ENCODE results near the gene CHN2.

CHN2 gene

DNA sequence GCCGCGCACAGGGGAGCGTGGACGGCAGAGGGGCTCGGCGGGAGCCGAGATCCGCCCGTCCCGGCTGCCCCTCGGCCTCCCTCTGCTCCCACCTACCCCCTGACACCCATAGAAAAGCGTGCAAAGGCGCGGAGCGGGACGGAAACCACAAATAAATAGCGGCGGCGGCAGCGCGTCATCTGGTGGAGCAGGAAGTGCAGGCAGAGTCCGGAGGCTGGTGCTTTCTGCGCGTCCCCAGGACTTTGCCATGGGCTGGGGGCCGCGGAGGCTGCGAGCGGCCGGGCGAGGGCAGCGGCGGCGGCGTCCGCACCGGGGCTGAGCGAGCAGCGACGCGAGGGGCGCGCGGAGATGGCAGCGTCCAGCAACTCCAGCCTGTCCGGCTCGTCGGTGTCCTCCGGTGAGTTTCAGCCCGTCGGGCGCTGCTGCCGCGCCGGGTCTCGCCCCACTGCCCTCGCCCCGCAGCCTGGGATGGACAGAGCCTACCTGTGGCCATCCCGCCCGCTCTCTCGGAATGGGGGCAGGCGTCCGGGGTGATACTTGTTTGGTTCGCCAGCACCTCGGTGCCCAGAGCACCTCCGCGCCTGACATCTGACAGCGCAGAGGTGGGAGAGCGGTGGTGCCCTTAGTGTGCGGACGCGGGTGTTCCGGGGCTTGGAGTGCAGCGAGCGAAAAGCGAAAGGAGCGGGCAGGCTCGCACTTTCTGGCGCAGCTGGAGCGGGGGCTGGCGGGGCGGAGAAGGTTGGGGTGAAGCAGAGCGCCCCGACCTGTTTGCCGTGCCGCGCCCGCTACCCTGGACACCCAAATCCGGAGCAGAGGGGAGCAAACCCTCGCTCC is at the start of gene CHN2:
Gene CHN2, plus strand, starts transcription at position 182 of the 834 bp plus-strand sequence.
- H3K4me1 Mint-ChIP-seq: peaks cover 18% of the 10 kb centered on the region
- peak within 1 kb of the TSS; percentile 73 for H3K4me3 Mint-ChIP-seq
- H3K9me3 Mint-ChIP-seq: no peaks in the 10 kb centered on the region
- no peaks in the 10 kb centered on the region for H3K36me3 Mint-ChIP-seq
- H3K27me3 Mint-ChIP-seq: peaks cover 76% of the 10 kb centered on the region
- ATAC-seq: peak; percentile 68
- peak within 1 kb of the TSS; percentile 8 for H3K27ac Mint-ChIP-seq

- Mint-ChIP-seq H3K9me3 (no peaks in the 10 kb centered on the region), H3K4me1 (peaks cover 7% of the 10 kb centered on the region), H3K4me3 (no peak overlapping the region), H3K27me3 (peaks cover 65% of the 10 kb centered on the region), H3K36me3 (no peaks in the 10 kb centered on the region), H3K27ac (no peak overlapping the region)
- no peak for ATAC-seq
Observed at GRCh38 chr7:29145553-29146056, 49.0 kb upstream of the CHN2 start.

DNA sequence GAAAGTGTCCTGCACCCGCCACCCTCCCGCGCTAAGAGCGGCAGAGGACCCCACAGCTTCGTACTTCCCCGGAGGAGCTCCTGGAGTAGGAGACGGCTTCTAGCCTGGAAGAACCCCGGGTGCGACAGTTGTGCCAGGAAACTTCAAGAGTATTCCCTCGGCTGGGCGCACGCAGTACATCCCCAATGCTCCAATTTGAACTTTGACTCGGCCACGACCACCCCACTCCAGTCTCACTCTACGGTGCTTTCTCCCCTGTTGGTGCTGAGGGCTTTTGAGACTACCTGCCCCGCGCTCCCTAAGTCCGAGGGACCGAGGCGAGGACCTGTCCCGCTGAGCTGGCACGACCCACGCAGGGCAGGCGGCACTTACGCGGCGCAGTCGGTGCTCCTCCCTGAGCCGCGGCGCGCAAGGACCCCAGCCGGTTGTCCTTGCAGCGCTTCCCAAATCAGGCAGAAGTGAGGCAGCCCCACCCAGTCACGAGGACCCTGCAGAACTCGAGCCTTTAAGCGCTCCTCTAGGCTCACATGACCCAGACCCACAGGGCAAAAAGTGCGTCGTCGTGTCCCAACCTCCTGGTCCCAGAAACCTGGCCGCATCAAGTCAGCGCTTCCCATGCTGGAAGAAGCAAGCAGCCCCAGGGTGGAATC is 48.4 kb upstream of the CHN2 start, which contains the start of gene CPVL:
Gene CPVL, minus strand, starts transcription at position 481 of the 650 bp plus-strand sequence. CDS start 25,476 bp downstream, outside the sequence.
- Mint-ChIP-seq H3K4me1 (peaks cover 7% of the 10 kb centered on the region), H3K27ac (no peak within 1 kb of the TSS), H3K4me3 (no peak within 1 kb of the TSS), H3K36me3 (no peaks in the 10 kb centered on the region), H3K9me3 (no peaks in the 10 kb centered on the region), H3K27me3 (peaks cover 61% of the 10 kb centered on the region)
- no peak for ATAC-seq

- Mint-ChIP-seq H3K4me3 (no peak overlapping the region), H3K9me3 (no peaks in the 10 kb centered on the region), H3K36me3 (no peaks in the 10 kb centered on the region), H3K4me1 (peaks cover 7% of the 10 kb centered on the region), H3K27ac (no peak overlapping the region), H3K27me3 (peaks cover 59% of the 10 kb centered on the region)
- no peak for ATAC-seq
Observed at GRCh38 chr7:29146888-29147609, 47.5 kb upstream of the CHN2 start.

DNA sequence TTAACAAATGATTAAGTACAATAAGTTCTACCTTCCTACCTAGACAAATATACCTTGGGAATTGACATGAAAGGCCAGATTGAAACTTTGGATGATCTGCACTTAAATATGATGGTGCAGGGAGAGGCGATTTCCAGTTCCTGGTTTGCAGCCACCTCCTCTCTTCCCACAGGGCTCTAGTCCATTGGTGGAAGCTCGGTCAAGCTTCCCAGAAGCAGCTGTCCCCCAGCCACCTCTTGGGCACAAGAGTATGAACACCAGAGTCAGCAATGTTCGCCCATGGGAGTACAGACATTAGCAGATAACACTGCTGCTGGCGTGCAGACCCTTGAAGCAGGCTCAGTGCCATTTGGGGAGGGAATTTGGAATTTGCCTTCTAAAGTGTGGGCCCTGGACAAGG is 46.8 kb upstream of the CHN2 start:
- Mint-ChIP-seq H3K4me3 (no peak overlapping the region), H3K4me1 (peaks cover 7% of the 10 kb centered on the region), H3K36me3 (no peaks in the 10 kb centered on the region), H3K9me3 (no peaks in the 10 kb centered on the region), H3K27me3 (peaks cover 58% of the 10 kb centered on the region), H3K27ac (no peak overlapping the region)
- ATAC-seq: no peak

GRCh38 chr7:29149036-29149435 is 45.5 kb upstream of the CHN2 start:
- H3K4me3 Mint-ChIP-seq: no peak overlapping the region
- peaks cover 7% of the 10 kb centered on the region for H3K4me1 Mint-ChIP-seq
- H3K27me3 Mint-ChIP-seq: peaks cover 52% of the 10 kb centered on the region
- no peak overlapping the region for H3K27ac Mint-ChIP-seq
- no peaks in the 10 kb centered on the region for H3K36me3 Mint-ChIP-seq
- H3K9me3 Mint-ChIP-seq: no peaks in the 10 kb centered on the region
- no peak for ATAC-seq

GRCh38 chr7:29150856-29151255 is 43.7 kb upstream of the CHN2 start:
- peaks cover 48% of the 10 kb centered on the region for H3K27me3 Mint-ChIP-seq
- H3K4me1 Mint-ChIP-seq: peaks cover 6% of the 10 kb centered on the region

DNA sequence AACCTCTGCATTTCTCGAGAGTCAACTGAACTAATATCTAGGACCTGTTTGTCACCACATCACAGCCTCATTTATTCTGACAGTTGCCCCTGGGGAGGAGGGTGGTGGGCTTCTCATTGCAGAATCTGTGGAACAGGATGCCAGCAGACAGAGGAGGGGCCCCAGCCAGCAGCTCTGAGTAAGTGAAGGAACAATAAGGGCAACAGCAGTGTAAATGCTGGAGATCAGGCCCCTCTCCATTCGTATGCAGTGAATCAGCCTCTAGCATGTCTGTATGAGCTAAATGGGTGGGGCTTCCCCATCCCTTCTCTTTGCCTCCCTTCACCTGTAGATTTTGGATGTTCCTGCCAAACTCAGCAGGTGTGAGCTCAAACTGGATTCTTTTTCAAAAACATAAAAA is 40.5 kb upstream of the CHN2 start:
- H3K4me1 Mint-ChIP-seq: no peaks in the 10 kb centered on the region
- H3K27me3 Mint-ChIP-seq: peaks cover 18% of the 10 kb centered on the region
- no peak overlapping the region for H3K4me3 Mint-ChIP-seq
- peaks cover 3% of the 10 kb centered on the region for H3K9me3 Mint-ChIP-seq
- H3K36me3 Mint-ChIP-seq: no peaks in the 10 kb centered on the region
- no peak overlapping the region for H3K27ac Mint-ChIP-seq
- no peak for ATAC-seq

More at GRCh38 chr7:29150856-29151255, 43.7 kb upstream of the CHN2 start:
- H3K9me3 Mint-ChIP-seq: peaks cover 3% of the 10 kb centered on the region
- no peak for ATAC-seq
- H3K27ac Mint-ChIP-seq: no peak overlapping the region
- H3K4me3 Mint-ChIP-seq: no peak overlapping the region
- H3K36me3 Mint-ChIP-seq: no peaks in the 10 kb centered on the region

GRCh38 chr7:29156907-29157452 is 37.6 kb upstream of the CHN2 start:
- no peak overlapping the region for H3K27ac Mint-ChIP-seq
- H3K4me3 Mint-ChIP-seq: no peak overlapping the region
- ATAC-seq: no peak
- H3K27me3 Mint-ChIP-seq: peaks cover 34% of the 10 kb centered on the region
- no peaks in the 10 kb centered on the region for H3K36me3 Mint-ChIP-seq
- H3K9me3 Mint-ChIP-seq: peaks cover 3% of the 10 kb centered on the region
- no peaks in the 10 kb centered on the region for H3K4me1 Mint-ChIP-seq

DNA sequence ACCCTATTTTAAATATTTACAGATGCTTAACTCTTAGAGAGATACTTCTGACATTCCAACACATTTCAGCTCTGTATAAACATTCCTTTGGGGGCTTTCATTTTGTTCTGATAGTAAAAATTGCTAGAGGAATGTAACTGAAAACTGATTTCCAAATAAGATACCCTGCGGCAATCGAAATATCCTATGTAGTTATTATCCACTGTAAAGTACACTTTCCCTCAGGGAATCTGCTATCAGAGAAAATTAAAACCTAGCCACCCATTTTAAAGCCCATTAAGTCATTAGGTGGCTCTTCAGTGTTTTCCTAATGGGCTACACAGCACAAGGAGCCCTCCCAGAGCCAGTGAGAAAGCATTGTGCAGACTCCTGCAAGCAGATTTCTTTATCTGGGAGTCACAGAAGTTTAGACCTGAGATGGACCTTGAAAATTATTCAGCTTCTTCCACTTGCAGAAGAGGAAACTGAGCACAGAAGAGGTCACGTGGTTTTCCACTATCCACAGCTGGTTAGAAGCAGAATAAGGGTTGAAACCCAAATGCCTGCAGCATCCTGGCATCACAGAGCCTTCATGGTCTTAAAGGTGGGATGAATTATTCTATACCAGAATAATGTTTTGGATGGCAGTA is 35.7 kb upstream of the CHN2 start:
- H3K4me1 Mint-ChIP-seq: no peaks in the 10 kb centered on the region

GRCh38 chr7:29160080-29160479 is 34.5 kb upstream of the CHN2 start:
- H3K36me3 Mint-ChIP-seq: no peaks in the 10 kb centered on the region
- ATAC-seq: no peak
- peaks cover 27% of the 10 kb centered on the region for H3K27me3 Mint-ChIP-seq
- no peaks in the 10 kb centered on the region for H3K4me1 Mint-ChIP-seq
- no peak overlapping the region for H3K4me3 Mint-ChIP-seq
- H3K27ac Mint-ChIP-seq: no peak overlapping the region
- no peaks in the 10 kb centered on the region for H3K9me3 Mint-ChIP-seq

More for the DNA sequence above, 35.7 kb upstream of the CHN2 start:
- Mint-ChIP-seq H3K36me3 (no peaks in the 10 kb centered on the region), H3K27ac (no peak overlapping the region), H3K27me3 (peaks cover 27% of the 10 kb centered on the region), H3K9me3 (peaks cover 3% of the 10 kb centered on the region), H3K4me3 (no peak overlapping the region)
- ATAC-seq: no peak

DNA sequence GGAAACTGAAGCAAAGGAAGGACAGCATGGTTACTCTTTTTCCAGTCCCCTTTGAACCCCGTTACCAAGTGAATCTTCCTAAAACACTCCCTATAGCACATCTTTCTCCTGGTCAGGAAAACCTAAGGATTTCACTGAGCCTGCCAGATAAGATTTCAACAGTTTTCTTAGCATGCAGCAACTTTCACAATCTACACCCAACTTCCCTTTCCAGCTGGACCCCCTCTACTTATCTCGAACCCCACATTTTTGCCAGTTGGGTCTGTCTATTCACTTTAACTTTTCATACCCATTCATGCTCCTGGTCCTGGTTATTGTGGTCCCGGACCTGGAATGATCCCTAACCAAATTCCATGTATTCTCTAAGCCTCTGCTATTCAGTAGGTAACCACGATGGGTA is 33.3 kb upstream of the CHN2 start:
- Mint-ChIP-seq H3K27ac (no peak overlapping the region), H3K4me3 (no peak overlapping the region), H3K36me3 (no peaks in the 10 kb centered on the region), H3K27me3 (peaks cover 27% of the 10 kb centered on the region), H3K9me3 (peaks cover 3% of the 10 kb centered on the region), H3K4me1 (no peaks in the 10 kb centered on the region)
- ATAC-seq: no peak

DNA sequence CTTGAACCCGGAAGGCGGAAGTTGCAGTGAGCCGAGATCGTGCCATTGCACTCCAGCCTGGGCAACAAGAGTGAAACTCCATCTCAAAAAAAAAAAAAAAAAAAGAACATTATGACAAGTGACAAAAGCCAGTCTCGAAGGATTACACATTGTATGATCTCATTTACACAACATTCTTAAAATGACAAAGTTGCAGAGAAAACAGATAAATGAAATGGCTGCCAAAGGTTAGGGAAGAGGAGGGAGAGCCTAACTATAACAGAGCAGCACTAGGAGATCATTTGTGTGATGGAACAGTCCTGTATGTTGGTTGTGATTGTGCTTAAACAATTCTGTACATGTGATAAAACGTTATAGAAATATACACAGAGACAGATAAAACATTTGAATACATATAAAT is 32.0 kb upstream of the CHN2 start:
- H3K27me3 Mint-ChIP-seq: peaks cover 27% of the 10 kb centered on the region
- no peak overlapping the region for H3K27ac Mint-ChIP-seq
- H3K4me3 Mint-ChIP-seq: no peak overlapping the region
- peaks cover 3% of the 10 kb centered on the region for H3K9me3 Mint-ChIP-seq
- no peaks in the 10 kb centered on the region for H3K4me1 Mint-ChIP-seq
- H3K36me3 Mint-ChIP-seq: no peaks in the 10 kb centered on the region
- ATAC-seq: no peak

- Mint-ChIP-seq H3K4me3 (no peak overlapping the region), H3K36me3 (no peaks in the 10 kb centered on the region), H3K27ac (no peak overlapping the region), H3K9me3 (peaks cover 3% of the 10 kb centered on the region), H3K27me3 (peaks cover 27% of the 10 kb centered on the region), H3K4me1 (no peaks in the 10 kb centered on the region)
- ATAC-seq: no peak
Observed at GRCh38 chr7:29163854-29164253, 30.7 kb upstream of the CHN2 start.

Measured in stimulated activated memory B cell treated with anti-CD40 and anti-IgM and Interleukin-4, amounts not matched to agents 10 μg/mL and 1 μg/mL and 100 μg/mL, for 72 hours (primary cell).